PC-3 (cell line): Measurements from ENCODE around the gene FBXW7. TPM values are rescaled to one million over a fixed set of nuclear protein-coding genes. Genes with fewer than 3 reads are reported as not detected.

Experiments used
- ATAC-seq: fragments of 200-7000 bp; cut with Tn5 transposase; 2 replicates; pipeline ENCODE4 v1.9.1; 2020; ENCODE audit warnings: mild to moderate bottlenecking, moderate library complexity
- BruUV-seq: library from RNA; stranded (reverse); fragments of 400-500 nt; replicated peaks from 2 replicates; lab custom pipeline; 2021; lab: Mats Ljungman, UMichigan
- CTCF ChIA-PET: fragments of 300-600 bp; sonication (Branson Sonifier 250); formaldehyde crosslinking; loops from one replicate; lab custom pipeline; 2022; ENCODE audit warnings: antibody characterized with exemption; lab: Charles Lee
- POLR2A ChIA-PET: fragments of 300-600 bp; sonication (Branson Sonifier 250); formaldehyde crosslinking; loops from one replicate; lab custom pipeline; 2022; ENCODE audit warnings: antibody characterized with exemption; ENCODE audit not compliant: unreplicated experiment; lab: Charles Lee
- DNase-seq: peaks from one replicate; pipeline ENCODE4 v3.0.0-alpha.2; 2015
- H2AFZ ChIP-seq: fragments of 300-600 bp; sonication (generic); 2 replicates; pipeline ENCODE4 v1.6.0; 2016; ENCODE audit warnings: antibody characterized with exemption, low read length
- H3F3A ChIP-seq: fragments of 300-600 bp; sonication (generic); one replicate; pipeline ENCODE4 v1.6.0; 2017; ENCODE audit warnings: antibody characterized with exemption, low read length, control low read depth, mild to moderate bottlenecking; ENCODE audit not compliant: unreplicated experiment
- H3K27ac ChIP-seq: fragments of 300-600 bp; sonication (generic); 2 replicates; pipeline ENCODE4 v1.5.1; 2016; ENCODE audit warnings: mild to moderate bottlenecking, low read length
- H3K27me3 ChIP-seq: fragments of 300-600 bp; sonication (generic); 2 replicates; pipeline ENCODE4 v1.6.1; 2016; ENCODE audit warnings: low read length, mixed read lengths
- H3K36me3 ChIP-seq: fragments of 300-600 bp; sonication (generic); 2 replicates; pipeline ENCODE4 v1.6.1; 2016; ENCODE audit warnings: low read depth, mixed run types, low read length, mixed read lengths
- H3K4me1 ChIP-seq: fragments of 300-600 bp; sonication (generic); 2 replicates; pipeline ENCODE4 v1.5.1; 2016; ENCODE audit warnings: low read length; ENCODE audit not compliant: insufficient read depth
- H3K4me2 ChIP-seq: fragments of 300-600 bp; sonication (generic); 2 replicates; pipeline ENCODE4 v1.6.0; 2016; ENCODE audit warnings: low read length
- H3K4me3 ChIP-seq: fragments of 300-600 bp; sonication (generic); 2 replicates; pipeline ENCODE4 v1.5.1; 2016; ENCODE audit warnings: mild to moderate bottlenecking, low read length, mixed read lengths
- H3K79me2 ChIP-seq: fragments of 300-600 bp; sonication (generic); 2 replicates; pipeline ENCODE4 v1.6.1; 2017; ENCODE audit warnings: low read length, mixed read lengths
- H3K9ac ChIP-seq: fragments of 300-600 bp; sonication (generic); 2 replicates; pipeline ENCODE4 v1.6.0; 2016; ENCODE audit warnings: mild to moderate bottlenecking, low read length
- H3K9me2 ChIP-seq: fragments of 300-600 bp; sonication (generic); replicated peaks from 2 replicates; pipeline ENCODE4 v1.6.1; 2016; ENCODE audit warnings: mixed run types, low read length, mixed read lengths
- H3K9me3 ChIP-seq: fragments of 300-600 bp; sonication (generic); 2 replicates; pipeline ENCODE4 v1.6.1; 2016; ENCODE audit warnings: low read length, mixed read lengths
- H4K20me1 ChIP-seq: fragments of 300-600 bp; sonication (generic); 2 replicates; pipeline ENCODE4 v1.6.1; 2016; ENCODE audit warnings: low read length, mixed read lengths
- EZH2 ChIP-seq: fragments of 300-600 bp; sonication (generic); IDR thresholded peaks from one replicate; pipeline ENCODE4 v1.6.1; 2017; ENCODE audit warnings: antibody characterized with exemption, mild to moderate bottlenecking, low read length; ENCODE audit not compliant: unreplicated experiment
- EZH2phosphoT487 ChIP-seq: fragments of 300-600 bp; sonication (generic); IDR thresholded peaks from 2 replicates; pipeline ENCODE4 v1.6.1; 2018; ENCODE audit warnings: mild to moderate bottlenecking, antibody characterized with exemption, low read length, borderline replicate concordance
- intact Hi-C: fragments of 100-400 bp; cut with micrococcal nuclease; formaldehyde crosslinking; loops from 2 replicates; pipeline ENCODE4 v1.9.0; 2023
- total RNA-seq: library from RNA; depleted of rRNA; stranded (reverse); fragments of >200 nt; gene quantifications from 2 replicates; pipeline ENCODE4 v1.2.3, GENCODE V29; 2014
- TF ChIP-seq, protein P1 (sequence below): fragments of 300-600 bp; sonication (generic); conservative IDR thresholded peaks from 2 replicates; pipeline ENCODE4 v1.5.1; 2017; ENCODE audit warnings: antibody characterized with exemption, low read depth, mild to moderate bottlenecking, low read length

Gene FBXW7
- total RNA-seq, 1 experiment from 2014 or later, result 24.3 TPM

DNA sequence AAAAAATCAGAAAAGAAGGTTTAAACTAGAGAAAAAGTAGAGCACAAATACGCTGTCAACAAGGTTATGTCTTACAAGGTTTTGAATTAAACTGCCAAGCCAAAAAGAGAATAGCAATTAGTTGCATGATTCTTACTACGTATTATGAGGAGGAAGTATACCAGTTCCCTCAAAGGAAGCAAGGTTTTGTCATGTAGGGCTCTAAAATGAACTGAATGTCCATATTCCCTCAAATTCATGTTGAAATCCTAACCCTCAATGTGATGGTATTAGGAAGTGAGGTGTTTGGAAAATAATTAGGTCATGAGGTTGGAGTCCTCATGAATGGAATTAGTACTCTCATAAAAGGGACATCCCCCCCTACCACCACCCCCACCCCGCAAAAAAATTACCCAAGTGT lies 201.0 kb downstream of the FBXW7 start:
- Histone ChIP-seq H3K4me2 (no peak overlapping the region), H3K79me2 (no peaks in the 10 kb centered on the region), H3F3A (no peaks in the 10 kb centered on the region), H3K27ac (no peak overlapping the region), H3K36me3 (no peaks in the 10 kb centered on the region), H2AFZ (no peak overlapping the region), H3K9me3 (no peaks in the 10 kb centered on the region), H3K4me3 (no peak overlapping the region), H4K20me1 (no peaks in the 10 kb centered on the region), H3K4me1 (no peaks in the 10 kb centered on the region), H3K9me2 (no peaks in the 10 kb centered on the region), H3K9ac (no peak overlapping the region), H3K27me3 (no peaks in the 10 kb centered on the region)
- no peak for DNase-seq
- CTCF ChIA-PET, result no interaction called here
- no peak for ATAC-seq
- BruUV-seq, result no TSS peak
- TF ChIP-seq, protein P1, sequence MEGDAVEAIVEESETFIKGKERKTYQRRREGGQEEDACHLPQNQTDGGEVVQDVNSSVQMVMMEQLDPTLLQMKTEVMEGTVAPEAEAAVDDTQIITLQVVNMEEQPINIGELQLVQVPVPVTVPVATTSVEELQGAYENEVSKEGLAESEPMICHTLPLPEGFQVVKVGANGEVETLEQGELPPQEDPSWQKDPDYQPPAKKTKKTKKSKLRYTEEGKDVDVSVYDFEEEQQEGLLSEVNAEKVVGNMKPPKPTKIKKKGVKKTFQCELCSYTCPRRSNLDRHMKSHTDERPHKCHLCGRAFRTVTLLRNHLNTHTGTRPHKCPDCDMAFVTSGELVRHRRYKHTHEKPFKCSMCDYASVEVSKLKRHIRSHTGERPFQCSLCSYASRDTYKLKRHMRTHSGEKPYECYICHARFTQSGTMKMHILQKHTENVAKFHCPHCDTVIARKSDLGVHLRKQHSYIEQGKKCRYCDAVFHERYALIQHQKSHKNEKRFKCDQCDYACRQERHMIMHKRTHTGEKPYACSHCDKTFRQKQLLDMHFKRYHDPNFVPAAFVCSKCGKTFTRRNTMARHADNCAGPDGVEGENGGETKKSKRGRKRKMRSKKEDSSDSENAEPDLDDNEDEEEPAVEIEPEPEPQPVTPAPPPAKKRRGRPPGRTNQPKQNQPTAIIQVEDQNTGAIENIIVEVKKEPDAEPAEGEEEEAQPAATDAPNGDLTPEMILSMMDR, result no peak
- TF ChIP-seq EZH2phosphoT487 (no peak), EZH2 (no peak)
- POLR2A ChIA-PET, result no interaction called here
- intact Hi-C loops, result no loop called here

DNA sequence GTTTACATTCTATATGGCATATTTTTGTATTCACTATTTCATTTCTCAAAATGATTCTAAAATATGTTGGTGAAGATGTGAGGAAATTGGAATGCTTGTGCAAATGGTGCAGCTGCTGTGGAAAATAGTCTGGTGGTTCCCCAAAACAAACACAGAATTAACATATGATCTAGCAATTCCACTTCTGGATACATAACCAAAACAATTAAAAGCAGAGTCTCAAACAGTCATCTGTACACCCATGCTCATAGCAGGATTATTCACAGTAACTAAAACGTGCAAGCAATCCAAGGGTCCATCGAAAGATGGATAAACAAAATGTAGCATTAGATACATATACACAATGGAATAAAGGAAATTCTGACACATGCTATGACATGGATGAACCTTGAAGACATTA lies 204.8 kb downstream of the FBXW7 start:
- no peak overlapping the region for H3K9ac ChIP-seq
- H3K9me2 ChIP-seq, result no peaks in the 10 kb centered on the region
- no peaks in the 10 kb centered on the region for H3K9me3 ChIP-seq
- H3K4me3 ChIP-seq, result no peak overlapping the region
- H4K20me1 ChIP-seq, result no peaks in the 10 kb centered on the region
- DNase-seq, result no peak
- ChIA-PET POLR2A (no interaction called here), CTCF (no interaction called here)
- TF ChIP-seq, protein P1, result no peak
- TF ChIP-seq EZH2 (no peak), EZH2phosphoT487 (no peak)
- H3K79me2 ChIP-seq, result no peaks in the 10 kb centered on the region
- no TSS peak for BruUV-seq
- no peak for ATAC-seq
- intact Hi-C loops, result no loop called here
- no peak overlapping the region for H3K4me2 ChIP-seq
- H3K27me3 ChIP-seq, result no peaks in the 10 kb centered on the region
- peaks cover 27% of the 10 kb centered on the region for H3K4me1 ChIP-seq
- no peaks in the 10 kb centered on the region for H3F3A ChIP-seq
- no peak overlapping the region for H2AFZ ChIP-seq
- H3K27ac ChIP-seq, result no peak overlapping the region
- H3K36me3 ChIP-seq, result peaks cover 8% of the 10 kb centered on the region; the same call in 1 of the 2 replicates

DNA sequence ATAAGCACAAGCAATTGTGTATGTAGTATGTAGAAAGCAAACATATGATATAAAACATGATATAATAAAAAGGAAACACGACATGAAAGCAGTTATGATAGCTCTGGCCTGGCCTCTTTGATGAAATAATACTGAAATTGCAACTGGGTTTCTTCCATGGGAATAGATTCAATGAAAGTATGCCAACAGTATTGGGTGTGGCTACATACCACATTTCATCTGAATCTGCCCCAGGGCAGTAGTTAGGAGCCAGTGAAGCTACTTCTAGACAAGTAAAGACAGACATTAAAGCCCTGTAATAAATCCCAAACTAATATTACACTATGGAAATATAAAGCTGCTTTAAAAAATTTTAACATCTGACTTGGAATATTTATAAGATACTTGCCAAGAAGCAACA lies 207.3 kb downstream of the FBXW7 start:
- no TSS peak for BruUV-seq
- Histone ChIP-seq H3K27ac (peak overlapping the region; percentile 33), H3K79me2 (no peaks in the 10 kb centered on the region), H4K20me1 (no peaks in the 10 kb centered on the region), H3F3A (no peaks in the 10 kb centered on the region), H3K9me3 (no peaks in the 10 kb centered on the region), H3K9ac (no peak overlapping the region), H3K4me2 (peak overlapping the region; percentile 30), H3K27me3 (no peaks in the 10 kb centered on the region), H3K36me3 (peaks cover 8% of the 10 kb centered on the region), H3K4me1 (peaks cover 34% of the 10 kb centered on the region), H2AFZ (no peak overlapping the region), H3K9me2 (no peaks in the 10 kb centered on the region), H3K4me3 (no peak overlapping the region)
- ChIA-PET POLR2A (no interaction called here), CTCF (interaction anchor here (0.7 kb wide), 1 partner anchor 76 kb away, joined by 3 read pairs; no protein-coding TSS in a partner anchor)
- peak; percentile 85 for DNase-seq
- TF ChIP-seq EZH2phosphoT487, result no peak
- no peak for TF ChIP-seq EZH2
- TF ChIP-seq, protein P1, result no peak
- intact Hi-C loops, result no loop called here
- peak; percentile 76 for ATAC-seq
